Activated CD4-positive, alpha-beta memory T cell treated with anti-CD3 and anti-CD28 coated beads, Interleukin-2, amount 10 ng/mL, durations not matched to agents 7 days and 5 days (primary cell): ENCODE results near the gene AMBRA1. TPM values are rescaled to one million over a fixed set of nuclear protein-coding genes. Genes with fewer than 3 reads are reported as not detected.

Source experiments
- CTCF ChIA-PET: fragments of 350-600 bp; sonication (Branson Sonifier 250); formaldehyde crosslinking; loops from one replicate; lab custom pipeline; 2021; ENCODE audit warnings: antibody characterized with exemption, inconsistent platforms; lab: Charles Lee
- POLR2A ChIA-PET: fragments of 350-600 bp; sonication (Branson Sonifier 250); formaldehyde crosslinking; loops from one replicate; lab custom pipeline; 2021; ENCODE audit warnings: antibody characterized with exemption; lab: Charles Lee
- DNase-seq: peaks from one replicate; pipeline ENCODE4 v3.0.0-alpha.2; 2020
- H3K27ac Mint-ChIP-seq: one replicate; pipeline ENCODE4 v1.8.0; 2021; ENCODE audit warnings: mild to moderate bottlenecking, mixed read lengths
- H3K27me3 Mint-ChIP-seq: one replicate; pipeline ENCODE4 v1.8.0; 2021; ENCODE audit warnings: mixed read lengths
- H3K36me3 Mint-ChIP-seq: one replicate; pipeline ENCODE4 v1.8.0; 2021; ENCODE audit warnings: low read depth, mixed read lengths
- H3K4me1 Mint-ChIP-seq: one replicate; pipeline ENCODE4 v1.8.0; 2021; ENCODE audit warnings: mixed read lengths
- H3K4me3 Mint-ChIP-seq: one replicate; pipeline ENCODE4 v1.8.0; 2021; ENCODE audit warnings: mild to moderate bottlenecking, mixed read lengths
- H3K9me3 Mint-ChIP-seq: one replicate; pipeline ENCODE4 v1.8.0; 2021; ENCODE audit warnings: mixed read lengths
- total RNA-seq, 2 experiments: library from RNA; stranded (reverse); gene quantifications; one replicate each; pipeline ENCODE4 v1.2.3, GENCODE V29; 2021

Gene AMBRA1
- total RNA-seq, 2 experiments from 2014 or later: 34.6 to 35.5 TPM

DNA sequence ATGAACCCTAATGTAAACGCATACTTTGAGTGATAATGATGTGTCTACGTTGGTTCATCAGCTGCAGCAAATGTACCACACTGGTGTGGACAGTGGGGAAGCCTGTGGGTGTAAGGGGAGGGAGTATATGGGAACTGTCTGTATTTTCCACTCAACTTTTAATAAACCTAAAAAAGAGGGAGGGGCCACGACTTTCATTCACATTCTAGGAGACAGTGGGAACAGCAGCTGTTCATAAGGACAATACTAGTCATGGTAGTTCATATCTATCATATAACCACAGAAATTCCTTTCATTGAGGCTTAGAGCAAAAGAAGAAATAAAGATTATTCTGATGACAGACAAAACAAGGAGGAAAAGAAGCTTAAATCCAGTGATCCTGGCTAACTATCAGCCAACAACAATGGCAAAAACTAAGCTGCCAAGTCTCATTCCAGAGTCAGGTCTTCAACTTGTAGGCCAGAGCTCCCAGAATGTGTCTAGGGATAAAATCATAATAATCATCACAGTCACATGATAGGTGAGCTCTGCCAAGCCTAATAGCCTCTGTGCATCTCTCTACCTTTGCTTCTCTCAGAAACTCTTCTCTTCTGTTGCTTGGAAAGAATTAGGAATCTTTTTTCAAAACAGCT, 142.9 kb downstream of the AMBRA1 start:
- H3K4me3 Mint-ChIP-seq: no peak overlapping the region
- H3K27me3 Mint-ChIP-seq: no peaks in the 10 kb centered on the region
- no peak for DNase-seq
- ChIA-PET CTCF (no interaction called here), POLR2A (interaction anchor here (1.0 kb wide), 1 partner anchor 58 kb away, joined by 3 read pairs; no protein-coding TSS in a partner anchor)
- H3K9me3 Mint-ChIP-seq: no peaks in the 10 kb centered on the region
- H3K4me1 Mint-ChIP-seq: peaks cover 16% of the 10 kb centered on the region
- H3K27ac Mint-ChIP-seq: no peak overlapping the region
- peaks cover 3% of the 10 kb centered on the region for H3K36me3 Mint-ChIP-seq

DNA sequence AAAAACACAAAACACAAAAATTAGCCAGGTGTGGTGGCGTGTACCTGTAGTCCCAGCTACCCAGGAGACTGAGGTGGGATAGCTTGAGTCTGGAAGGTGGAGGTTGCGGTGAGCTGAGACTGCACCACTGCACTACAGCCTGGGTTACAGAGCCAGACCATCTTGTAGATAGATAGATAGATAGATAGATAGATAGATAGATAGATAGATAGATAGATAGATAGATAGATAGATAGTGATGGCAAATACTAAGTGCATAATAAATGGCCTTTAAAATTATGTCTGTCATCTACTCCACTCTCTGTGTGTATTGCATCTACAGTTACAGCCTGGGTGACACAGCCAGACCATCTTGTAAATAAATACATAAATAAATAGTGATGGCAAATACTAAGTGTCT, 146.3 kb downstream of the AMBRA1 start:
- no peaks in the 10 kb centered on the region for H3K9me3 Mint-ChIP-seq
- ChIA-PET POLR2A (no interaction called here), CTCF (no interaction called here)
- no peak overlapping the region for H3K27ac Mint-ChIP-seq
- DNase-seq: no peak
- H3K4me3 Mint-ChIP-seq: no peak overlapping the region
- H3K36me3 Mint-ChIP-seq: peaks cover 13% of the 10 kb centered on the region
- H3K4me1 Mint-ChIP-seq: peaks cover 12% of the 10 kb centered on the region
- H3K27me3 Mint-ChIP-seq: no peaks in the 10 kb centered on the region

DNA sequence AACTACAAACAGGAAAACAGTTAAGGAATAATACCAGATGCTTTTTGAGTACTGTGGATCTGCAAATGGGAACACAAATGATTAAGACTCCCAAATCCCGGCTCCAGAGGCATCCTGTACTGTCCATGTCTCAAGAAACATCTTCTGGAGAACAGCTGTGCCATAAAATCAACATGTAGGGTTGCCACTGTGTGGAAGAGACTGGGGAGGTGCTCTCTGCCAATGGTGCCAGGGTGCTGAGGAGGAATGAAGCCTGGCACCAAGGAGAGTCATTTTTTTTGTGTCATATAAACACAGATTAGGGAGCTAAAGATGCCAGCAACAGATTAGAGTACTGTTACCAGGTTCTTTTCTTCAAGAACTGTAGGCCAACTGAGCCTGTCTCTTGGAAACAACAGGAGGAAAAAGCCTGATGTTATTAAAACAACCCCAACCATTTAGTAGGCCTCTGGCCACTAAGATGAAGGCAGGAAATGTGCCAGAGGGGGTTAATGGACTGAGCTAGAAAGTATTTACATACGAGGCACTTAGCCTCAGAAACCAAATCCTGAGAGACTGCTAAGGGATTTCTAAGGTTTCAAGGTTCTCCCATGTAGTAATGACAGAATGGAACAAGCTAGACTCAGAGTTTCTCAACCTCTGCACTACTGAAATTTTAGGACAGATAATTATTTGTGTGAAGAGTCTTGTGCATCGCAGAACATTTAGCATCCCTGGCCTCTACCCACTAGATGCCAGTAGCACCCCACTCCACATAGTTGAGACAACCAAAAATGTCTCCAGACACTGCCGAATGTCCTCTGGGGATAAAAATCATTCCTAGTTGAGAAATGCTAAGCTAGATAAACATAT, 147.7 kb downstream of the AMBRA1 start:
- Mint-ChIP-seq H3K4me3 (no peak overlapping the region), H3K4me1 (peaks cover 12% of the 10 kb centered on the region), H3K36me3 (peaks cover 19% of the 10 kb centered on the region), H3K27me3 (no peaks in the 10 kb centered on the region), H3K27ac (no peak overlapping the region), H3K9me3 (no peaks in the 10 kb centered on the region)
- ChIA-PET CTCF (interaction anchor here (1.6 kb wide), 1 partner anchor 83 kb away, joined by 5 read pairs; no protein-coding TSS in a partner anchor), POLR2A (no interaction called here)
- no peak for DNase-seq

DNA sequence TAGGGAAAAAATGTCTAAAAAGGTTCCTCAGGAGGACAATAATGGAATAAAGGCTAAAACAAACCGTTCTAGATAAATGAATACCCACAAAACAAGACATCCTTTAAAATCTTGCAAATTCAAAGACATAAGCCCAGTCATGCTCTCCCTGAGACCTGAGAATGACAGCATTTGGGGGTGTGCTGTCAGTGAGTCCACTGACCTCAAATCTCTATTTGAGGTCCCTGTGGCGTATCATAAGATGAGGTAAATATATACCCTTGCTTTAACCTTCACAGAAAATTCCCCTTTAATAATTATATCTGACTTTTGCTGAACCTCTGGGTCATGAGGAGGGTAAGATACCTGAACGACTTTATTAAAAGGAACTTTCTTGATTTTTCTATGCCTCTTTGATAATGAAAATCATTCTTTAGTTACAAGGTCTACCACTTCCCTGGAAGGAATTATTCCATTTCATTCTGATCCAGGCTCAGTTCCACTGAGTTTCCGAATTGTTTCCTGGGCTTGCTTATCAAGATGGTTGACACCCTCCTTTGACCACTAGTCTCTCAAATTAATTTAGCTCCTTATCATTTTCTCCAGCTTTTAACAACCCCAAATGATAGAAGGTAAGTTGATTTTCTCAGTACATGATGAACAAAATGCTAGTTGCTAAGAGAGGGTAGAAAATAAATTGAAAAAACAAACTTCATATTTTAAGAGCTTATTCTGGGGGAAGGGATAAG, 148.5 kb downstream of the AMBRA1 start:
- H3K4me3 Mint-ChIP-seq: no peak overlapping the region
- H3K9me3 Mint-ChIP-seq: no peaks in the 10 kb centered on the region
- peaks cover 22% of the 10 kb centered on the region for H3K36me3 Mint-ChIP-seq
- H3K27me3 Mint-ChIP-seq: no peaks in the 10 kb centered on the region
- ChIA-PET CTCF (interaction anchor here (1.6 kb wide), 1 partner anchor 84 kb away, joined by 5 read pairs; no protein-coding TSS in a partner anchor), POLR2A (no interaction called here)
- no peak overlapping the region for H3K27ac Mint-ChIP-seq
- no peak for DNase-seq
- peaks cover 12% of the 10 kb centered on the region for H3K4me1 Mint-ChIP-seq

DNA sequence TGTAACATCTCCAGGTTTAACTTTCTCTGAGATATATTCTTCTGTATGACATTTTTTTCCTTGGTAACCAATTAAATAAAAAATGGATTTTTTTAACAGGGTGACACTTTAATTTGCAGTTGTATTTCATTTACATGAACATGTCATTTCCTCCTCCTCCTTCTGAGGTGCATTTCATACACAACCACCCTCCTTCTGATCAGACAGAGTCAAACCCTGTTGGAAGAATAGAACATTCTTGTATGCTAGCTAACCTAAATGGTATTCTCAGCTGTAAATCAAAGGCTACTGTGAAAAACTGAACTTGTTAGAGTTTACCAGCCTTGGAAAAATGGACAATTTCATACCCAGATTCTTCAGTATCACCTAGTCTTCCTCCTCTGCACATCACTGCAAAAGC, 149.5 kb downstream of the AMBRA1 start:
- CTCF ChIA-PET: no interaction called here
- Mint-ChIP-seq H3K27ac (no peak overlapping the region), H3K9me3 (no peaks in the 10 kb centered on the region), H3K4me3 (no peak overlapping the region), H3K36me3 (peaks cover 19% of the 10 kb centered on the region), H3K4me1 (peaks cover 12% of the 10 kb centered on the region), H3K27me3 (no peaks in the 10 kb centered on the region)
- no peak for DNase-seq
- POLR2A ChIA-PET: no interaction called here

DNA sequence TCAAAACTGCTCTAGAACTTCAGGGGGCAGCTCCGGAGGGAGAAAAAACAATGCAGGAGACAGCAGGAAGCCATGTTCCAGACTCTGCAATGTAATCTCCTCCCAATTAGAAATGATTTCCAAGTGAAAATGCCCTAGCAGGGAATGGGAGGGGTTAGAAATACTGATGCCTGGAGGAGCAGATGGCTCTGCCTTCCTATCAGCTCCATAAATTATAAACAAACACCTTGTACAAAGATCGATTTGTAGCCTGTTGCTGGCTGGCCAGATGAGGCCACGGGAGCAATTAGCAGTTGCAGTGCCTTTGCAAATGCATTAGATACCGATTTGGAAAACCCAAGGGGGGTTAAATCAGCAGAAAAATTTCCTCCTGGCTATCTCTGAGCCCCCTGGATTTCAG, 155.6 kb downstream of the AMBRA1 start:
- Mint-ChIP-seq H3K27me3 (no peaks in the 10 kb centered on the region), H3K36me3 (peaks cover 23% of the 10 kb centered on the region), H3K4me1 (no peaks in the 10 kb centered on the region), H3K4me3 (no peak overlapping the region), H3K27ac (no peak overlapping the region), H3K9me3 (no peaks in the 10 kb centered on the region)
- no peak for DNase-seq
- POLR2A ChIA-PET: no interaction called here
- CTCF ChIA-PET: no interaction called here

DNA sequence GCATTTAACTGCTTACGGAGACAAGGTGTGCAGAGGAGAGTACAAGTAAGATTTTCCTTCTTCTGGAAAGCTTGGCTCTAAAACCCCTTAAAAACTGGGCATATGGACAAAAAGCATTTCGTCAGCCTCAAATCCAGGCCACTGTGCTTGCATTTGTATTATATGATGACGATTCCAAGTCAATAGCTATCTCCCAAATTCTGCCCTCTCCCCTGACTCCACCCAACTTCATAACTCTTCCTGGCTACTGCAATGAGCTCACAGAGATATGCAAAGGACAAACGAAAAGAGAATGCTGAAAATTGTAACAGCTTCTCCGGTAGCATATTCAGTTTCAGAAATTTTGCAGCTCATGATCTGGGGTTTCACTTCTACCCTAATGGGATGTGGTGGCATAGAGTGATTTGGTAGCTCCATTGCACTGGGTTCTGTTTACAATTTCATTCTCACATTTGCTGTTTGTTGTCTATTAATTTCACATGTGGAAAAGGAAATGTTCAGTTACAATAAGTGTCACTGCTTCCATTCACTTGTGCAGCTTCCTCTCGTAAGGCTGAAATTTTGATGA, 156.6 kb downstream of the AMBRA1 start:
- ChIA-PET CTCF (interaction anchor here (1.0 kb wide), 1 partner anchor 16 kb away, joined by 3 read pairs; no protein-coding TSS in a partner anchor), POLR2A (no interaction called here)
- no peaks in the 10 kb centered on the region for H3K9me3 Mint-ChIP-seq
- H3K27ac Mint-ChIP-seq: no peak overlapping the region
- H3K27me3 Mint-ChIP-seq: no peaks in the 10 kb centered on the region
- DNase-seq: no peak
- H3K4me3 Mint-ChIP-seq: no peak overlapping the region
- peaks cover 21% of the 10 kb centered on the region for H3K36me3 Mint-ChIP-seq
- H3K4me1 Mint-ChIP-seq: no peaks in the 10 kb centered on the region

DNA sequence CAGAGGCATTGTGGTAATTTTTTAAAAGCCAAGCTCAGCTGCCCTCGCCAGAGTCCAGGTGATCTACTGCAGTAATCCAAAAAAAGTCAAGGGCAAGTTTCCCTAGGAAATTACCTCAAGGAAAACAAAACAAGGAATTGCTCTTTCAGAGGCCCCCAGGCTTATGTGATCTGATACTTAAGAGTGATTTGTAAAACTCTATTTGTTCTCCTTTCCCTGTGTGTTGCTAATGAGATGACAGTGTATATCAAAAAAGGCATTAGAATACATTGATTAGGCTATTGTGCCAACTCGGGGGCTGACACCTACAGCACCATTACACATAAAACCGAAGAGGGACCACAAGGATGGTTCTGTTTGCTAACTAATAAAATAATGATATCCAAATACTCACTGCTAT, 157.7 kb downstream of the AMBRA1 start:
- Mint-ChIP-seq H3K36me3 (peaks cover 25% of the 10 kb centered on the region), H3K27ac (no peak overlapping the region), H3K4me1 (no peaks in the 10 kb centered on the region), H3K27me3 (no peaks in the 10 kb centered on the region), H3K4me3 (no peak overlapping the region), H3K9me3 (no peaks in the 10 kb centered on the region)
- DNase-seq: no peak
- CTCF ChIA-PET: no interaction called here
- POLR2A ChIA-PET: no interaction called here

DNA sequence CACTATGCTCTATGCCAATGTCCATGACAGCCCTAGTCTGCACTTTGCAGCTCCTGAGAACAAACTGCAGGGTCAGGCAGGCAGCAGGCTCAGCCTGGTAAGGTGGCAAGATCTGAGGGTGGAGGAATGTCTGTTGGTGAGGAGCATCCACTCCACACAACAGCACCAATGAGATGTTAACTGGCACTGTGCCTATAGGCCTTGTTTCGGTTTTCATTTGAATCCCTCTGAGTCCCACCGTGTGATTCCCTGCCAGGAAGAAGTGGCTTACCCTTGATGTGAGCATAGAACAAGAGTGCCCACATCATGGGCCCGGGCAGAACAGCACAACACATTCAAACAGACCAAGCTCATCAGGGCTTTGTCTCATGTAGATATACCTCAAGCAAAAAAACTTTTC, 158.1 kb downstream of the AMBRA1 start:
- Mint-ChIP-seq H3K4me3 (no peak overlapping the region), H3K4me1 (no peaks in the 10 kb centered on the region), H3K9me3 (no peaks in the 10 kb centered on the region), H3K36me3 (peaks cover 22% of the 10 kb centered on the region), H3K27ac (no peak overlapping the region), H3K27me3 (no peaks in the 10 kb centered on the region)
- ChIA-PET CTCF (no interaction called here), POLR2A (no interaction called here)
- DNase-seq: no peak

DNA sequence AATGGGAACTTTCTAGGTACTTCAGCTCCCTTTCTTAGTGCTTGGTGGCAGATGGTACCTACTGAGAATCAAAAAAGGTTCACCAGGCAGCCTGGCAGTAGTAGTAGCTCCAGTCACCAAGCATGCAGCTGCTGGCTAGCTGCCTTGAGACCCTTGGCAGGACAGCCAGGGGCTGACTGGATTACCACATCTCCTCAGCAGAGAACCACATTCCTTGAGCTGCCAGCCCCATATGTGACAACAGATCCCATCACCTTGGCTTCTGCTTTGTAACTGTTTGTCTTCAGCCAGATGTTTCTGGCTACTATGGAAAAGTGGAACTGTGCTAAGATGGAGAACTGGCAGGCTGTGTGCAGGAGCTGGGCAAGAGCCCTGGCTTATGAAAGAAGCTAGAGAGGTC, 162.6 kb downstream of the AMBRA1 start:
- no peaks in the 10 kb centered on the region for H3K9me3 Mint-ChIP-seq
- CTCF ChIA-PET: interaction anchor here (0.5 kb wide), 1 partner anchor 422 kb away, joined by 3 read pairs; no protein-coding TSS in a partner anchor
- peaks cover 24% of the 10 kb centered on the region for H3K36me3 Mint-ChIP-seq
- DNase-seq: no peak
- H3K27me3 Mint-ChIP-seq: no peaks in the 10 kb centered on the region
- H3K4me1 Mint-ChIP-seq: no peaks in the 10 kb centered on the region
- H3K27ac Mint-ChIP-seq: no peak overlapping the region
- POLR2A ChIA-PET: no interaction called here
- H3K4me3 Mint-ChIP-seq: no peak overlapping the region

DNA sequence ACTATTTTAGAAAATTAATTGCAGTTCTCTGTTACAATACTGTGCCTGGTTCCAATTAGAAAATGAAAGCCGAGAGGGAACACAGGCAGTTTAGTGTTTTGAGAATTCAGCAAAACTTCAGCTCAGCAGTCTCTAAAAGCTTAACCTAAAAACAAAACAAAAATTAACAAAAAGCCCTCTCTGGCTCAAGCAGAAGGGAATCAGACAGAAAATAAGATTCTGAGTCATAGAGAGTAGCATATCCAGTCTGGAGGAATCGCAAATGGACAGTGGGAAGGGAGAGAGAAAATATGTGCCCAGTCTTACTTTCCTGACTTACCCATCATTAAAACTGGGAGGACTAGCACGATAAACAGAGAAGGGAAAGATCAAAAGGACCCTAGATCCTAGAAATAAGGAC, 164.1 kb downstream of the AMBRA1 start:
- H3K9me3 Mint-ChIP-seq: no peaks in the 10 kb centered on the region
- H3K4me3 Mint-ChIP-seq: no peak overlapping the region
- H3K36me3 Mint-ChIP-seq: peaks cover 24% of the 10 kb centered on the region
- H3K4me1 Mint-ChIP-seq: no peaks in the 10 kb centered on the region
- no peak overlapping the region for H3K27ac Mint-ChIP-seq
- no peak for DNase-seq
- no peaks in the 10 kb centered on the region for H3K27me3 Mint-ChIP-seq
- CTCF ChIA-PET: no interaction called here
- POLR2A ChIA-PET: no interaction called here

DNA sequence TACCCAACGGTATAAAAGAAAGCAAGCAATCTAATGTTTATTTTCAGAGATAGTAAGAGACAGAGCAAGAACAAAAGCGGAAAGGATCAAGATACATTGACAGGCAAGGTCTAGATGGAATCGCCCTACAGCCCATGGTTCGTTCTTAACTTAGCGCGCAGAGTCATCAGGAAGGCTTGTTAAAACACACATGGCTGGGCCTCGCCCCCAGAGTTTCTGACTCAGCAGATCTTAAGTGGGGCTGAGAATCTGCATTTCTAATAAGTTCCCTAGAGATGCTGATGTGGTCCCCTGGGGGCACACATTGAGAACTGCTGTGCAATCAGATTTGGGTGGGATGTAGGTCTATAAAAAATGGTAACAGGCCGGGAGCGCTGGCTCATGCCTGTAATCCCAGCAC, 166.5 kb downstream of the AMBRA1 start:
- Mint-ChIP-seq H3K27ac (no peak overlapping the region), H3K36me3 (peaks cover 13% of the 10 kb centered on the region)
- CTCF ChIA-PET: no interaction called here

More for the DNA sequence above, 166.5 kb downstream of the AMBRA1 start:
- Mint-ChIP-seq H3K9me3 (no peaks in the 10 kb centered on the region), H3K27me3 (no peaks in the 10 kb centered on the region), H3K4me1 (no peaks in the 10 kb centered on the region), H3K4me3 (no peak overlapping the region)
- POLR2A ChIA-PET: no interaction called here
- no peak for DNase-seq
